Measurements from ENCODE around the gene PUSL1.

PUSL1 gene

GRCh38 chr1:1335792-1336248 is 27.4 kb downstream of the PUSL1 start:
- no peak for DNase-seq

DNA sequence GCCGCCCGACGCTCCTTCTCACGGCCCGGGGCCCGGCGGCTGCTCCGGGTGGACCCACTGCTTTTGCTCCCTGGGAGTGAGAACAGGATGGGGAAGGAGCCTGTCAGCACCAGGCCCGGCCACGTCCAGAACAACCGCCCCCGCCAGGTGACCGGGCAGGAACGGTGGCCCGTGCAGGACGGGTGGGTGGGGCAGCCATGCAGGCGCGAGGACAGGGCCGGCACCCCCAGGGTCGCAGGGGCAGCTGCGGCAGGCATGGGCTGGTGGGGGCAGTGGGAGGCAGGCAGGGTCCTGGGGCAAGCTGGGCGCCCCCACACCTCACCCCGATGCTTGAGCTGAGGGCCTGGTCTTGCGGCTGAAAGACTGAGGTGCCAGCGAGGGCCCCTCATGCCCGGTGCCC is 28.0 kb downstream of the PUSL1 start:
- DNase-seq: no peak

GRCh38 chr1:1336931-1337792 is 28.8 kb downstream of the PUSL1 start:
- no peak for DNase-seq

DNA sequence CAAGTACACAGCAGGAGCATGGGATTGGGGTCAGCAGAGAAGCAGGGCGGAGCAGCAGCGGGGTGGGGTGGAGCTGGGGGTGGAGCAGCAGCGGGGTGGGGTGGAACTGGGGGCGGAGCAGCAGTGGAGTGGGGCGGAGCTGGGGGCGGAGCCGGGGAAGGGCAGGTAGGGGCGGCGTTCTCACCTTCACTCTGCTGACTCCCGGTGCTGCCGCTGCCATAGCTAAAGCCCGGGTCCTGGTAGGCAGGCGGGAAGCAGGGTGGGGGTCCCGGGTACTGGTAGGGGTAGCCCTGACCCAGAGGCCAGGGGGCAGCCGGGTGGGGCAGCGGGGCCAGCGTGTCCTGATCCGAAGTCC is 29.4 kb downstream of the PUSL1 start:
- no peak for DNase-seq

GRCh38 chr1:1338278-1338677 is 29.9 kb downstream of the PUSL1 start:
- DNase-seq: no peak

- peak in 1 of 56 donors; percentile 28 for DNase-seq
Observed at GRCh38 chr1:1340185-1340584, 31.8 kb downstream of the PUSL1 start.

GRCh38 chr1:1340791-1341548 is 32.6 kb downstream of the PUSL1 start:
- DNase-seq: no peak

DNA sequence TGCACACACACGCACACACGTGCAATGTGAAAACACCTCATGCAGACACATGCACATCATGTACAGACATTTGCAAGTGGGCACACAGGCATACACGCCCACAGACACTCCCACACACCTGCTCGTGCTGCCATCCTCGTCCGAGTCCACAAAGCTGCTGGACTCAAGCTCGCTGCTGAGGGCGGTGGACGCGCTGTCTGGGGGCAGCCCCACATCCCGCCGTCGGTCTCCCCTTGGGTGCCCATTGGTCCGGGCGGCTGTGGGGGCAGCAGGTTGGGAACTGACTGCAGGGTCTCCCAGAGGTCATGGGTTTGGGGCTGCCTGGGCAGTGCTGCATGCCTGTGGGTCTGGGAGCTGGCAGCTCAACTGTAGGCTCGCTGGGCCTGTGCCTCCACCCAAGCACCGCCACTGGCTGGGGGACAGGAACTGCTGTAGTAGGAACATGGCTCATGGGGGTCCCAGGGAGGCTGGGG is 33.2 kb downstream of the PUSL1 start:
- no peak for DNase-seq

DNA sequence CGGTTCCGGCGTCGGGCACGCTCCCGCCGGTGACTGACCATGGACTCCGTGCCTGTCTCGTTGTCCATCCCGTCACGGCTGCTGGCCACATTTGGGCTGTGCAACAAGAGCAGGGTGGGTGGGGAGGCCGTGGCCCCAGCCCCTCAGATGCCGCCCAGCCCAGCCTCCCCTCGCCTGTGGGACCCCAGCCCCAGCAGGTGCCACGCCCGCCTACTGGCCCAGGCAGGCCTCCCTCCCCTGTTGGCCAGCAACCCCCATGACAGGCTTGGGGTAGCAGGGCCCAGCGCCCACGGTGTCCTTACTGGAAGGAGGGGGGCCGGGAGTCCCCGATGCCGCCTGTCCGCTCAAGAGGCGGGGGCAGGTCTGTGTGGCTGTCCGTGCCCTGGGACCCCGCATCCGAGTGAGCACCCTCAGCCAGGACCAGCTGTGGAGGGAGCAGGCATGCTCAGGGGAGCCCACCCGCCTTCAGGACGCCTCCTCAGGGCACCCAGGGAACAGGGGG is 33.7 kb downstream of the PUSL1 start:
- DNase-seq: no peak

DNA sequence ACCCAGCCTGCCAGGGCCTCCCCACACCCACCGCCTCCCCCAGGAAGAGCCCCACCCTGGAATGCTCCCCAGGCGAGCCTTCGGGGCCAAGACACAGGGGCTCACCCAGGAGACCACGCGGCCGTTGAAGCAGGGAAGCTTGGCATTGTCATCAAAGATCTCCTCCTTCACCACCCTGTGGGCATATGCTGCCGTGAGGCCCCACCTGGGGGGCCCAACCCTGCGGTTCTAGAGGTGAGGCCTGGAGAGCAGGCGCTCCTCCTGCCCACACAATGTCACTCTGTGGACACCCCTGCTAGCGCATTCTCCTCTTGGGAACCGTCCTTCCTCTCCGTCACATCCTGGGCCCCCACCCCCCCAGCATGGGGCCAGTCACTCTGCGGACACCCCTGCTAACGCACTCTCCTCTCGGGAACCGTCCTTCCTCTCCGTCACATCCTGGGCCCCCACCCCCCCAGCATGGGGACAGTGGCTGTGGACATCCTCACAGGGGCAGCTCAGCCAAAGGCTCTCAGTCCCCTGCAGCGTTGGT is 34.3 kb downstream of the PUSL1 start:
- no peak for DNase-seq

DNA sequence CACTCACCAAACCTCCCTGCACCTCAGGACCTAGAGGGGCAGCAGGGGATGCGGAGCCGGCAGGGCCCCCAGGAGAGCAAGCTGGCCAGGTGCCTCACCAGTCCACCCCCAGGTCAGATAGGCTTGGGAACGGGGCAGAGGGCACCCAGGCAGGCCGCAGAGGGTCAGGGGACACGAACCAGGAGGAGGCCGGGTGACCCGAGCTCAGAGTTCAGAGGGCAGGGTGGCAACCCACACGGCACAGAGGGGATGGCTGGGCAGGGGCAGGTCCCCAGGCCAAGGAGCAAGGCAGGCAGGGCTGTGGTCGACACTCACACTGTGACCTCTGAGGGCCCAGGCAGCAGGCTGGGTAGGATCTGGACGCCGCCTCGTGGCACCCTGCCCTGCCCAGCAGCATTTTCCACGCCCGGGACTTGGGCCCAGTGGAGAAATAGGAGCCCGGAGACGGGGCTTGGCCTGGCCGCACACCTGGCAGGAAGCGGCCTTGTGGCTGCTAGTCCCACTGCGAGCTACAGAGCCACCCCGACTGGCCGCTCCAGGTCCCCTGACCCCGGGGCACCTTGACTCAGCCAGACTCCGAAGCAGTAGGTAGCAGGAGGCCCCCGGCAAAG is 35.5 kb downstream of the PUSL1 start:
- DNase-seq: no peak

GRCh38 chr1:1344655-1345361 is 36.4 kb downstream of the PUSL1 start:
- no peak for DNase-seq

DNA sequence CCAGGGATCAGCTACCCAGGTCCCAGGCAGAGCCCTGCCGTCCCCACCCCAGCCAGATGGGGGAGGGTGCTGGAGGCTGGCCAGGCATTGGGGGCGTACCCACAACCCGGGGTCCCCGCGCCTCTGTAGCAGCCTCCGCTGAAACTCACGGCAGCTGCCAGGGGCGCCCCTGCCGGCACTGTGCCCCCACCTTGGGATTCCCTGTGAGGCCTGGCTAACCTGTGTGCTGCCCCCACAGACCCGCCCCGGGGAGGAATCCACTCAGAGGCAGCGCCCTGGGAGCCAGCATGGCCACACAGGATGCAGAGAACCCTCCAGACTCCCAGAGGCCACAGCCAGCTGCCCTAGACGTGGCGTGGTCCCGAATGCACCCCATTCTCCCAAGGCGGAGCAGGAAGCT is 37.0 kb downstream of the PUSL1 start:
- no peak for DNase-seq

- peak in 11 of 56 donors; percentile 14 to 47 (median 27) for DNase-seq
Observed at GRCh38 chr1:1345860-1346500, 37.6 kb downstream of the PUSL1 start.

- no peak for DNase-seq
Observed at GRCh38 chr1:1346501-1346890, 38.1 kb downstream of the PUSL1 start.

GRCh38 chr1:1347026-1347595 is 38.7 kb downstream of the PUSL1 start:
- DNase-seq: no peak

DNA sequence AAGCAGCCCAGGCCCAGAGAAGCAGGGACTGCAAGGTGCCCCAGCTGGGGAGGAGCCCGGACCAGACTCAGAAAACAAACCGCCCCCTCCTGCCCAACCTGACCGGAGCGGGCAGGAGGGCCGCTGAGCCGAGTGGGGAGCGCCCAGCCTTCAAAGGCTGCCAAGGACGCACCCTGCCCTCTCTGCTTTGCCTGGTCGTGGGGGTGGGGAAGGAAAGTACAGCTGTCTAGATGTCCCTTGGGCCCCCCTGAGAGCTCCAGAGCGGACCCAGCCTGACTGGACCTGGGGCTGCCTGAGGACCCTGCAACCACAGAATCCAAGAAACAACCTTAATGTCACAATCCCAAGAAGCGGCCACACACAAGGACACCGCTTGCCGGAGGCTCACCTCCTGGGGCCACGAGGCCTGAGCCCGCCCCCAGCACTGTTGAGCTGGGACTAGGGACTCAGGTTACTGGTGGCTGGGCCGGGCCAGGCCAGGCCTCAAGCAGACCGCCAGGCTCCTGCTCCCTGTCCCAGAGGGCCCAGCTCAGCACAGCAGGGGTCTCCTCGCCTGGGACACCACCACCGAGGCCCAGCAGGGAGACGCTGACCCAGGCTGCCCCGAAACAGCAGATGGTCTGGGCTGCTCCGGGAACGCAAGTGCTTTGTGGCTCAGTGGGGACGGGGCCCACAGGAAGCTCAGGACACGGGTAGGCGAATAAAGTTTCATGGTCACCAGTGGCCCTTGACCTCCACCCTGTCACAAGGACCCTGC is 39.4 kb downstream of the PUSL1 start:
- DNase-seq: no peak

GRCh38 chr1:1348420-1349255 is 40.2 kb downstream of the PUSL1 start:
- DNase-seq: peak in 1 of 56 donors; percentile 56

All from amygdala (tissue), 56 donors.